ENCODE data around the gene SMYD1.
"Not testable (repeated sequence)": the region's sequence is repeated elsewhere in the genome, so short reads cannot be mapped to it uniquely, and the experiment has no call there.

The SMYD1 gene

DNA sequence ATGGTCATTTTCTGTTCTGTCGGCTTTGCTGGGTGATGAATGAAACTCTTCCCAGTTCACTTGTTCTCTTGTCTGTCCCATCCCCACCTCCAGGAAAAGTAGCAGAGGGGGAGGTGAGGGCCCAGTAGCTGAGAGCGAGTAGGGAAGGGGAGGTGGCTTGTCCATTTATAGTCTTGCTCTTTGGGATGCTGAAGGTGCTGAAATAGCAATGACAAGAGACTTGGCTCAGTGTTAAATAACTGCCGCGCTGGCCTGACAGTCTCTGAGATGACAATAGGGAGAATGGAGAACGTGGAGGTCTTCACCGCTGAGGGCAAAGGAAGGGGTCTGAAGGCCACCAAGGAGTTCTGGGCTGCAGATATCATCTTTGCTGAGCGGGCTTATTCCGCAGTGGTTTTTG, at the start of gene SMYD1:
SMYD1 (plus strand) TSS at position 228 of the 400 bp plus-strand sequence; CDS start at position 268, 40 bp downstream.
- no peak for DNase-seq

GRCh38 chr2:88018077-88018805, 49.4 kb upstream of the SMYD1 start:
- DNase-seq: not testable (repeated sequence)

- no peak for DNase-seq
Measured at GRCh38 chr2:88018909-88019308, 48.7 kb upstream of the SMYD1 start.

DNA sequence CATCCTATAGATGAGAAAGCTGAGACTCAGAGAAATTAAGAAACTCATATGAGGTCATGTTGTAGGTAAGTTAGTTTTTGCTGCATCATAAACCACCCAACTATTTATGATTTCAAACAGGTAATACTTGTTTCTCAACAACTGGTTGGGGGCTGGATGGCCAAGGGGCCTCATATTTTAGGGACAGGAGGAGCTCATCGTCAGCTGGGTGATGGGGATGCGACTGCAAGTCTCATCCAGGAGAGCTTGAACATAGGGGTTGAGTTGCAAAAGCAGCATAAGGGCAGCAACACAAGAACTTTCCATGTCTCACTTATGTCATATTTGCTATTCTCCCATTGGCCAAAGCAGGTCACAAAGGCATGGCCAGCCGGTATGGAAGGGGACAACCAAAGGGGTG, 47.6 kb upstream of the SMYD1 start:
- no peak for DNase-seq

DNA sequence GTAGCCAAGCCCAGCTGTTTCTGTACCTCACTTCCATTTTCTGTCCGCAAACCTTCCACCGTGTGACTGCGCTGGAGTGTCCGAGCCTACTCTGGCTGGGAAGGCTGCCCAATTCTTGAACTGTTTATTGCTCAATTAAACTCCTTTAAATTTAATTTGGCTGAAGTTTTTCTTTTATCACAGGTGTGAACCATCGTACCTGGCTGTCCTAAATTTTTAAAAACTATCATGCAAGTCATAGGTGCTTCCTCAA, 45.0 kb upstream of the SMYD1 start:
- DNase-seq: no peak

DNA sequence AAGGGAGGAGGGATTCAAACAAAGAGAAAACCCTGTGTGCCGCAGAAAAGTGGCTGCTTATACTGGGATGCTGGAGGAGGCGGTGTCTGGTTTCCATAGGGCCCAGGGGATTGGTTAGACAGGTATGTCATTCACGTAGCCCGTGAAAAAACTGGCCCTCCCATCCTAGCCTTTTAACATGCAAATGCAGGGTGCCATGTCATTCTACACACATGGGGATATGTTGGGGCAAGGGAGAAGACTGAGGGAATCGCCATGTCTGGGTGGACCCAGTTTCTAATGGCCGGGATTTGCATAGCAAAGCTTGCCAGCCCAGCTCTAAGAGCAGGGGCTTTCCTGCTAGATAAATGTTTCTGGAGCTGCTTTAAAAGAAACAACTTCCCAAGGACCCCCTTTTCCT, 43.1 kb upstream of the SMYD1 start:
- DNase-seq: no peak

DNA sequence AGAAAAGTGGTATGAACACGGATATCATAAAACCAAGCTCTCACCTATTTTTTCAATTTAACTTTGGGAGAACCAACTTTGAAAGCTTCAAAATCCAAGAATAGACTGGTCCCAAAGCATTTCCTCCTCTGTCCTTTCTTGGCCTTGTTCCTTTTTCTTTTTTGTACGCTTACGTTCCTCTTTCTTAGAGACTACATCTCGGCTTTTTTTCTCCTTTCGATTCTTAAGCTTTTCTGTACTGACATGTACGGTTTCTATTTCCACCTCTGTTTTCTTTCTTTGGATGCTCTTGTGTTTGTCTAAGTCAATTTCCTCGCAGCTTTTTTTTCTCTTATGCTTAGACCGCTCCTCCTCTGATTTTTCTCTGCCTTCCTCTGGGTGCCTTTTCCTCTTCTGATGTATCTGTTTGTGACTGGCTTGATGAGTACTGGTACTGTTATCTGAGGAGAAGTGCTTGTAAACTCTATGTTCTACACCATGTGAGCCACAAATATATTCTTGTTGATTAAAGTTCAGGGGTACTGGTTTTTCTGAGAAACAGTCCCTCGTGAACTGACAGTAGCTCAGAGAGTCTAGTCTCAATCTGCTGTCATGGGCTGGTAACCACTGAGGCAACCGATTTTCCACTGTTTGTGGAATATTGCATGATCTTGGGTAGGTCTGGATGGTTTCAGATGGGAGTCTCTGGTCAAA, 39.8 kb upstream of the SMYD1 start:
- peak; percentile 64 for DNase-seq

DNA sequence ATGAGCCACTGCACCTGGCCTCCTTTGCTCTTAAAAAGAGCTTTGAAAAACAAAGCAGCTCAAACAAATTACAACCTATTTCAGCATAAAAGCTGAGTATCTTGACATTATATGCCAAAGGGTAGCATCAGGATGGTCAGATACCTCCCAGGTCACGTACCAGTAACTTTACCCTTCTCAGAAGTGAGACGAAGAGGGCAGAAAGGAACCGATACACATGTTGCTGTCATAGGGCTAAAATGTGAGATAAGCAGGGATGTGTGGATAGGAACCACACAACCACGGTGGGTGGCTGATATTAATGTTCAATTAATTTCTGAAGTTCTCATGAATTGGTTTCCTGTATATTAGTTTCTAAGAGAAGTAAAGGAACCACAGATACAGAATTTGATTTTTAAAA, 38.7 kb upstream of the SMYD1 start:
- DNase-seq: no peak

- no peak for DNase-seq
Measured at GRCh38 chr2:88032070-88032702, 35.4 kb upstream of the SMYD1 start.

DNA sequence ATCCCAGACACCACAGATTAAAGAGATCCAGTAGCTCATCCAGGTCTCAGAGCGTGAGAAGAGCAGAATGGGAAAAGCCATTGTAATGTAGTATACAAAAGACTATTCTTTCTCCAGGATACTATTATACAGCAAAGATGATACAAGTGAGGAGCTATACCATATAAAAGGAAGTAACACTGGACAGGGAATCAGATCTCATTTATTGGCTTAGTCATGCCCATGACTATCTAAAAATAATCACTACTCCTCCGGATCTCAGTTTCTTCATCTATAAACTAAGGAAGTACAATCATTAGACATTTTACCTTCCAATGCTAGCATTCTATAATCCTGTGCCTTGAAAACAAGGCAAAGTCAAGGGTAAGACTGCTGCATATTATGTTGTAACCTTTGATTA, 31.4 kb upstream of the SMYD1 start:
- no peak for DNase-seq

DNA sequence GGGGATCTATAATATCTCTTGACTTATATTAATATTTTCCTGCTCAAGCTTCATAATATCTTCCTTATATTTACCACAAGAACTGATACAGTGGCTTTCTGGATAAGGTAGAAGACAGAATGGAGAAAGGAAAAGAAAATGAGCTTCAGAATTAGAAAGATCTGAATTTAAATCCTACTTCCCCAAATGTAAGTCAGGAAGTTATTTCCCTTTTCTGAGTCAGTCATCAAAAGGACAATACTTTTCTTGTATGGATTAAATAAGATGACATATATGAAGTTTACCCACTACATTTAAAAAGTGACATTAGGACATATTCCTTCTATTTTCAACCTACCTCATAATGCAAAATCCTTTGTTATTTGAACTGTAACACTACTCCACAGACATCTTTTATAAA, 31.0 kb upstream of the SMYD1 start:
- peak; percentile 66 for DNase-seq

- DNase-seq: no peak
Measured at GRCh38 chr2:88038263-88039105, 29.1 kb upstream of the SMYD1 start.

DNA sequence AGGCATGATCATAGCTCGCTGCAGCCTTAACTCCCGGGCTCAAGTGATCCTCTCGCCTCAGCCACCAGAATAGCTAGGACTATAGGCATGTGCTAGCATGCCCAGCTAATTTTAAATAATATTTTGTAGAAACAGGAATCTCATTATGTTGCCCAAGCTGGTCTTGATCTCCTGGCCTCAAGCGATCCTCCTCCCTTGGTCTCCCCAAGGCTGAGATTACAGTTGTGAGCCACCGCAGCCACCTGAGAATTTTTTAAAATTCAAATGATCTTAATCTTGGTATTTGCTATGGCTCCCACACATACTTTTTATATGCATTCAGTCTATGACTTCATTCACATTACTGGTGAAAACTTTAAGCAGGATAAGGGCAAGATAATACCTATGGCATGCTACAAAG, 25.1 kb upstream of the SMYD1 start:
- no peak for DNase-seq

DNA sequence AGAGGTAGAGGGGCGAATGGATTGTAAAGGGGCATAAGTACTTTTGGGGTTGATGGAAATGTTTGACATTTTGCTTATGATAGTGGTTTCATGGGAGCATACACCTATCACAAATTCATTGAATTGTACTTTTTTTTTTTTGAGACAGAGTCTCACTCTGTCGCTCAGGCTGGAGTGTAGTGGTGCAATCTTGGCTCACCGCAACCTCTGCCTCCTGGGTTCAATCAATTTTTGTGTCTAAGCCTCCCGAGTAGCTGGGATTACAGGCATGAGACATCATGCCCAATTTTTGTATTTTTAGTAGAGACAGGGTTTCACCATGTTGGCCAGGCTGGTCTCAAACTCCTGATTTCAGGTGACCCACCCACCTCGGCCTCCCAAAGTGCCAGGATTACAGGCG, 22.1 kb upstream of the SMYD1 start:
- DNase-seq: not testable (repeated sequence)

- no peak for DNase-seq
Measured at GRCh38 chr2:88048541-88048940, 19.1 kb upstream of the SMYD1 start.

- no peak for DNase-seq
Measured at GRCh38 chr2:88049622-88050021, 18.0 kb upstream of the SMYD1 start.

DNA sequence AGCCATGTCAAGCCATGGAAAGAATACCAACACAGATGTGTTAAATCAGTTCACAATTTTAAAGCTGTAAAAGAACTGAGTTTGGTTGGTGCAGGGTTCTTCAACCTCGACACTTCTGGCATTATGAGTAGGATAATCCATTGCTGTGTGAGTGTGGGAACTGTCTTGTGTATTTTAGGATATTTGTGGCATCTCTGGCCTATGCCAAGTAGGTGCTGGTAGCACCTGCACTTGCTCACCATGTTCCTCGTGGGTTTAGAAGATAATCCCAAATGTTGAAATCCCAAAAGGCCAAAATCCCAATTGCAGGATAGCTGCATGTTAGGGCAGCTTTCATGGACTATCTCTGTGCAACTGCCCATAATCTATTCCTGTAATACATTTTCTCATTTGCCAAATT, 15.8 kb upstream of the SMYD1 start:
- no peak for DNase-seq

- peak; percentile 38 for DNase-seq
Measured at GRCh38 chr2:88053296-88053695, 14.3 kb upstream of the SMYD1 start.

GRCh38 chr2:88053934-88054781, 13.5 kb upstream of the SMYD1 start:
- no peak for DNase-seq

DNA sequence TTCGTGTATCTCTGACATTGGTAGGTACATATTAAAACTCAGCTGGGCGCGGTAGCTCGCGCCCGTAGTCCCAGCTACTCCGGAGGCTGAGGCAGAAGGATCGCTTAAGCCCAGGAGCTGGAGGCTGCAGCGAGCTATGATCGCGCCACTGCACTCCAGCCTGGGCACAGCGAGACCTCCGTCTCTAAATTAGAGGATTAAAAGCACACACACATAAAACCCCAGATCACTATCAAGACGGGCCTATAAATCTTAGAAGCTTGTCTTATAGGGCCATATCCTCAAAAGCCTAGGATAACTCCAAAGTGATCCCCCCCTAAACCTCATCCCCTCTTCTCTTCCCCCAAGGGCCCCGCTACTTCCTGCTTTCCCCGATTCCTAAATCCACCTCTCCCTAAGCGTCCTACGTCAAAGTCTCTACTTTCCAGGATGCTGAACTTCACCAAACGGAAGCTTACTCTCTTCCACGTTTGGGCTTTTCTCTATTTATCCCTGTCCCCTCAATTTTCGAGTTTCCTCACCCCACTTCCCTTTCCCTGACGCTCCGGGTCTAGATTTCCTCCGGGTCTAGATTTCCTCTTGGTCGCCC, 12.7 kb upstream of the SMYD1 start:
- DNase-seq: peak; percentile 15

GRCh38 chr2:88055371-88056128, 12.1 kb upstream of the SMYD1 start, which contains the start of gene KRCC1:
Gene KRCC1, minus strand, starts transcription at chr2:88055783. Its CDS starts 27,220 bp downstream, at chr2:88028563.
- peak; percentile 94 for DNase-seq

All from MV-4-11 (cell line).